NCI-H1092 (cell line): ENCODE results near the gene SLC25A26.

ENCODE experiments used
- DNase-seq: peaks from one replicate; lab custom pipeline; 2025; lab: John Stamatoyannopoulos, UW

The SLC25A26 gene

GRCh38 chr3:66396888-66397287 is 176.1 kb downstream of the SLC25A26 start:
- no peak for DNase-seq

GRCh38 chr3:66397745-66398144 is 176.9 kb downstream of the SLC25A26 start:
- DNase-seq = no peak

GRCh38 chr3:66398228-66399025 is 177.6 kb downstream of the SLC25A26 start:
- DNase-seq = peak; percentile 68

- DNase-seq = no peak
Measured at GRCh38 chr3:66399529-66400232, 178.9 kb downstream of the SLC25A26 start.

GRCh38 chr3:66400411-66401156 is 179.8 kb downstream of the SLC25A26 start:
- DNase-seq = no peak

GRCh38 chr3:66401157-66401550 is 180.4 kb downstream of the SLC25A26 start:
- no peak for DNase-seq

GRCh38 chr3:66401675-66402491 is 181.1 kb downstream of the SLC25A26 start:
- no peak for DNase-seq

- DNase-seq = no peak
Measured at GRCh38 chr3:66402596-66403290, 181.9 kb downstream of the SLC25A26 start.

GRCh38 chr3:66403323-66403990 is 182.7 kb downstream of the SLC25A26 start:
- no peak for DNase-seq

GRCh38 chr3:66404197-66404596 is 183.4 kb downstream of the SLC25A26 start:
- no peak for DNase-seq

- DNase-seq = no peak
Measured at GRCh38 chr3:66404903-66405700, 184.3 kb downstream of the SLC25A26 start.

GRCh38 chr3:66405701-66406091 is 184.9 kb downstream of the SLC25A26 start:
- DNase-seq = no peak

GRCh38 chr3:66406163-66406562 is 185.4 kb downstream of the SLC25A26 start:
- DNase-seq = no peak

- DNase-seq = no peak
Measured at GRCh38 chr3:66406831-66407610, 186.2 kb downstream of the SLC25A26 start.

GRCh38 chr3:66407611-66408218 is 186.9 kb downstream of the SLC25A26 start:
- DNase-seq = no peak

- no peak for DNase-seq
Measured at GRCh38 chr3:66409771-66410754, 189.3 kb downstream of the SLC25A26 start.

- DNase-seq = no peak
Measured at GRCh38 chr3:66410976-66411375, 190.2 kb downstream of the SLC25A26 start.
